Measurements from ENCODE around the gene BMPR1A. TPM values are rescaled to one million over a fixed set of nuclear protein-coding genes. Genes with fewer than 3 reads are reported as not detected.
"Not testable (repeated sequence)": the region's sequence is repeated elsewhere in the genome, so short reads cannot be mapped to it uniquely, and the experiment has no call there.

BMPR1A gene
- total RNA-seq, 4 donors from 2014 or later: 21.1 to 33.3 (median 26.7) TPM

DNA sequence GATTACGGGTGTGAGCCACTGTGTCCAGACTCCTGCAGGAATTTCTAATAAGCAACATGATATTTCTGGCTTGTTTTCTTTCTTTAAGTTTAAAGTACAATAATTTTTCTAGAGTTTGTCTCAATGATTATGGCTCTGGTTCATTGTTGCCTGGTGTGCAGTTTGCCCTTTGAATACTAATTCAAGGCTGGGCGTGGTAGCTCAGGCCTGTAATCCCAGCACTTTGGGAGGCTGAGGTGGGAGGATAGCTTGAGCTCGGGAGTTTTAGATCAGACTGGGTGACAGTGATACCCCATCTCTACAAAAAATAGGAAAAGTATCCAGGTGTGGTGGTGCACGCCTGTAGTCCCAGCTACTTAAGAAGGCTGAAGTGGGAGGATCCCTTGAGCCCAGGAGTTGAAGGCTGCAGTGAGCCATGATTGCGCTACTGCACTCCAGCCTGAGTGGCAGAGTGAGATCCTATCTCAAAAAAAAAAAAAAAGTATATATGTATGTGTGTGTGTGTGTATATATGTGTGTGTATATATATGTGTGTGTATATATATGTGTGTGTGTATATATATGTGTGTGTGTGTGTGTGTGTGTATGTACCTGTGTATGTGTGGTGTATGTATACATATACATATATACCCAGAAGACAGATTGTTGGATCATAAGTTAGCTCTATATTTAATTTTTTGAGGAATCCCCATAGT lies 220.1 kb downstream of the BMPR1A start:
- no peak overlapping the region for H3K4me3 ChIP-seq
- H3K4me1 ChIP-seq: peaks cover 72% of the 10 kb centered on the region
- no peak overlapping the region for H3K27ac ChIP-seq
- 97% methylated on average over 5 of the region's 5 CpGs for WGBS
- no peaks in the 10 kb centered on the region for H3K36me3 ChIP-seq
- H3K9me3 ChIP-seq: no peaks in the 10 kb centered on the region
- DNase-seq (ENCODE audit: low spot score in 2 of 2): no peak
- H3K27me3 ChIP-seq: no peaks in the 10 kb centered on the region
- TF ChIP-seq POLR2A (IDR thresholded peaks at IDR 0.05): no peak
- TF ChIP-seq, protein P1, sequence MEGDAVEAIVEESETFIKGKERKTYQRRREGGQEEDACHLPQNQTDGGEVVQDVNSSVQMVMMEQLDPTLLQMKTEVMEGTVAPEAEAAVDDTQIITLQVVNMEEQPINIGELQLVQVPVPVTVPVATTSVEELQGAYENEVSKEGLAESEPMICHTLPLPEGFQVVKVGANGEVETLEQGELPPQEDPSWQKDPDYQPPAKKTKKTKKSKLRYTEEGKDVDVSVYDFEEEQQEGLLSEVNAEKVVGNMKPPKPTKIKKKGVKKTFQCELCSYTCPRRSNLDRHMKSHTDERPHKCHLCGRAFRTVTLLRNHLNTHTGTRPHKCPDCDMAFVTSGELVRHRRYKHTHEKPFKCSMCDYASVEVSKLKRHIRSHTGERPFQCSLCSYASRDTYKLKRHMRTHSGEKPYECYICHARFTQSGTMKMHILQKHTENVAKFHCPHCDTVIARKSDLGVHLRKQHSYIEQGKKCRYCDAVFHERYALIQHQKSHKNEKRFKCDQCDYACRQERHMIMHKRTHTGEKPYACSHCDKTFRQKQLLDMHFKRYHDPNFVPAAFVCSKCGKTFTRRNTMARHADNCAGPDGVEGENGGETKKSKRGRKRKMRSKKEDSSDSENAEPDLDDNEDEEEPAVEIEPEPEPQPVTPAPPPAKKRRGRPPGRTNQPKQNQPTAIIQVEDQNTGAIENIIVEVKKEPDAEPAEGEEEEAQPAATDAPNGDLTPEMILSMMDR (IDR thresholded peaks at IDR 0.05): no peak

DNA sequence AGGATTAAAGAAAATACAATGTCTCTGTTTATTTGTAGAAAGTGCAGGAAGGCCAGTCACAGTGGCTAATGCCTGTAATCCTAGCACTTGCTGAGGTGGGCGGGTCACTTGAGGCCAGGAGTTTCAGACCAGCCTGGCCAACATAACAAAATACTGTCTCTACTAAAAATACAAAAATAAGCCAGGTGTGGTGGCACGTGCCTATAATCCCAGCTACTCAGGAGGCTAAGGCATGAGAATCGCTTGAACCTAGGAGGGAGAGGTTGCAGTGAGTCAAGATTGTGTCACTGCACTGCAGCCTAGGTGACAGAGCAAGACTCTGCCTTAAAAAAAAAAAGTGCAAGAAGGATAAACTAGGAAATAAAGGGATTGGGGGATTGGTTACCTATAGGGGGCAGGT lies 222.0 kb downstream of the BMPR1A start:
- Histone ChIP-seq H3K27ac (peak overlapping the region; percentile 84), H3K4me1 (peaks cover 52% of the 10 kb centered on the region)
- DNase-seq (ENCODE audit: low spot score in 2 of 2); H3K4me3 ChIP-seq; H3K27me3 ChIP-seq; H3K9me3 ChIP-seq; H3K36me3 ChIP-seq: not testable (repeated sequence)
- WGBS: 78% methylated on average over 3 of the region's 3 CpGs

- TF ChIP-seq, protein P1 (IDR thresholded peaks at IDR 0.05): no peak
- TF ChIP-seq POLR2A (IDR thresholded peaks at IDR 0.05) (no peak), EP300 (IDR thresholded peaks at IDR 0.05) (no peak), POLR2AphosphoS5 (IDR thresholded peaks at IDR 0.05) (no peak)
- WGBS: 80% methylated on average over 4 of the region's 4 CpGs
Observed at GRCh38 chr10:86979296-86979818, 222.9 kb downstream of the BMPR1A start.

DNA sequence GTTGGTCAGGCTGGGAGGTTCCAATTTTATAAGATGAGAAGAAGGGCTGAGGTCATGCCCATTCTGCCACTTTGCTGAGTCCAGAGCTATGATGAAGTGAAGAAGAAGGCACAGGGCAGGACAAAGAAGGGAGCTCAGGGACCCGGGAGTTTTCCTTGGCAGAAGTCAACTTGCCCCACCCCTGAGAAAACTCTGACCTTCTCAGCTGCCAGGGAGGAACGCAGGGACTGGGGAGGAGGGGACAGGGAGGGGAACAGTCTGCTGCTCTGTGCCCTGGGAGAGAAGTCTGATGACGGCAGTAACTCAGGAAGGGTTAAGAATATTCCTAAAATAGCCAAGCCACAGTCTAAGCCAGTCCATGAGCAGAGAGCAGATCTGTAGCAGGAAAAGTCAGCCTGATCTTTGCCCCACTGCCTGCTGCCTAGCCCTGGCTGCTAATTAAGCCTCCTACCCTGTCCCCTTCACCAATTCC lies 223.6 kb downstream of the BMPR1A start:
- H3K27me3 ChIP-seq: no peaks in the 10 kb centered on the region
- H3K36me3 ChIP-seq: no peaks in the 10 kb centered on the region
- peaks cover 39% of the 10 kb centered on the region for H3K4me1 ChIP-seq
- no peaks in the 10 kb centered on the region for H3K9me3 ChIP-seq
- peak in 1 of 2 donors; percentile 59 for DNase-seq (ENCODE audit: low spot score in 2 of 2)
- H3K27ac ChIP-seq: peak overlapping the region; percentile 84
- WGBS: 0% methylated on average over 3 of the region's 3 CpGs
- no peak overlapping the region for H3K4me3 ChIP-seq
- TF ChIP-seq POLR2A (IDR thresholded peaks at IDR 0.05) (no peak), POLR2AphosphoS5 (IDR thresholded peaks at IDR 0.05) (no peak), EP300 (IDR thresholded peaks at IDR 0.05) (no peak)
- TF ChIP-seq, protein P1 (IDR thresholded peaks at IDR 0.05): no peak

More at GRCh38 chr10:86979296-86979818, 222.9 kb downstream of the BMPR1A start:
- Histone ChIP-seq H3K9me3 (no peaks in the 10 kb centered on the region), H3K27me3 (no peaks in the 10 kb centered on the region), H3K4me3 (no peak overlapping the region), H3K27ac (peak overlapping the region; percentile 84), H3K36me3 (no peaks in the 10 kb centered on the region), H3K4me1 (peaks cover 43% of the 10 kb centered on the region)
- DNase-seq (ENCODE audit: low spot score in 2 of 2): no peak

GRCh38 chr10:86981020-86981419 lies 224.6 kb downstream of the BMPR1A start:
- 62% methylated on average over 6 of the region's 6 CpGs for WGBS
- H3K4me1 ChIP-seq: peaks cover 36% of the 10 kb centered on the region
- not testable (repeated sequence) for H3K27me3 ChIP-seq; H3K27ac ChIP-seq; H3K36me3 ChIP-seq; H3K9me3 ChIP-seq; DNase-seq (ENCODE audit: low spot score in 2 of 2); H3K4me3 ChIP-seq

- Histone ChIP-seq H3K9me3 (no peaks in the 10 kb centered on the region), H3K27me3 (no peaks in the 10 kb centered on the region), H3K4me1 (peaks cover 34% of the 10 kb centered on the region), H3K36me3 (no peaks in the 10 kb centered on the region), H3K4me3 (no peak overlapping the region), H3K27ac (no peak overlapping the region)
- no peak for DNase-seq (ENCODE audit: low spot score in 2 of 2)
- TF ChIP-seq POLR2A (IDR thresholded peaks at IDR 0.05) (no peak), POLR2AphosphoS5 (IDR thresholded peaks at IDR 0.05) (no peak)
- TF ChIP-seq, protein P1 (IDR thresholded peaks at IDR 0.05): no peak
- WGBS: 90% methylated on average over 5 of the region's 5 CpGs
Observed at GRCh38 chr10:86981716-86982115, 225.3 kb downstream of the BMPR1A start.

Other genes with a start within 250 kb of the BMPR1A start
- gene WAPL, start 234.8 kb upstream of the BMPR1A start, total RNA-seq: 10 to 100 TPM; 35.4 to 52.0 (median 43.6) TPM
- gene OPN4, start 102.1 kb upstream of the BMPR1A start, total RNA-seq: under 1 TPM in 1 of 4 donors, not detected in 3; 0.34 TPM
- gene LDB3, start 88.1 kb upstream of the BMPR1A start, total RNA-seq: 1 to 10 TPM in 1 of 4 donors, under 1 TPM in 2, not detected in 1; 0.44 to 3.2 (median 0.98) TPM
- gene MMRN2, start 201.0 kb downstream of the BMPR1A start, total RNA-seq: 10 to 100 TPM; 23.1 to 77.6 (median 40.7) TPM
- gene SNCG, start 202.0 kb downstream of the BMPR1A start, total RNA-seq: 10 to 100 TPM; 20.7 to 27.1 (median 24.6) TPM
- gene ADIRF, start 211.9 kb downstream of the BMPR1A start, total RNA-seq: 100 to 1,000 TPM in 2 of 4 donors, 10 to 100 TPM in 2; 79.1 to 131 (median 104) TPM

Data from suprapubic skin (tissue), 4 donors.